ENCODE results near the gene FLT4.

Gene FLT4

GRCh38 chr5:180640861-180641565 lies 8.4 kb downstream of the FLT4 start:
- no peak for DNase-seq

- DNase-seq = no peak
These were observed 8.9 kb downstream of the FLT4 start for GRCh38 chr5:180640611-180640860.

- DNase-seq = no peak
These were observed 9.4 kb downstream of the FLT4 start for GRCh38 chr5:180639741-180640610.

- no peak for DNase-seq
These were observed 10.1 kb downstream of the FLT4 start for GRCh38 chr5:180639287-180639686.

- no peak for DNase-seq
These were observed 11.3 kb downstream of the FLT4 start for GRCh38 chr5:180637962-180638680.

GRCh38 chr5:180636403-180637075 lies 12.9 kb downstream of the FLT4 start:
- DNase-seq = no peak

GRCh38 chr5:180636016-180636402 lies 13.4 kb downstream of the FLT4 start:
- no peak for DNase-seq

- DNase-seq = no peak
These were observed 15.9 kb downstream of the FLT4 start for GRCh38 chr5:180633283-180634177.

- DNase-seq = no peak
These were observed 16.6 kb downstream of the FLT4 start for GRCh38 chr5:180632768-180633167.

- no peak for DNase-seq
These were observed 17.6 kb downstream of the FLT4 start for GRCh38 chr5:180631549-180632383.

GRCh38 chr5:180630426-180630825 lies 19.0 kb downstream of the FLT4 start:
- no peak for DNase-seq

GRCh38 chr5:180629831-180630382 lies 19.5 kb downstream of the FLT4 start:
- DNase-seq = no peak

GRCh38 chr5:180628827-180629750 lies 20.3 kb downstream of the FLT4 start:
- DNase-seq = no peak

GRCh38 chr5:180628211-180628610 lies 21.2 kb downstream of the FLT4 start:
- DNase-seq = no peak

GRCh38 chr5:180627386-180628120 lies 21.8 kb downstream of the FLT4 start:
- no peak for DNase-seq

GRCh38 chr5:180626661-180627385 lies 22.6 kb downstream of the FLT4 start:
- DNase-seq = no peak

- DNase-seq = no peak
These were observed 23.4 kb downstream of the FLT4 start for GRCh38 chr5:180625791-180626660.
